Transverse colon (tissue), 4 donors: ENCODE results near the gene CCDC69. TPM values are rescaled to one million over a fixed set of nuclear protein-coding genes. Genes with fewer than 3 reads are reported as not detected.
A peak's percentile ranks its signal among the peaks of the same experiment; 100 is the strongest.

ENCODE experiments used
- DNase-seq: peaks from one replicate; pipeline ENCODE4 v3.0.0-alpha.2; 2019
- H3K27ac ChIP-seq, 4 donors: fragments of 200-600 bp; sonication (generic); 2 replicates each; pipeline ENCODE4 v1.5.1; 2016 to 2018; ENCODE audit warnings: inconsistent platforms in 4 of 4
- H3K27me3 ChIP-seq: fragments of 200-600 bp; sonication (generic); 2 replicates; pipeline ENCODE4 v1.5.1; 2017; ENCODE audit warnings: inconsistent platforms
- H3K36me3 ChIP-seq, 4 donors: fragments of 200-600 bp; sonication (generic); 2 replicates each; pipeline ENCODE4 v1.5.1; 2017 to 2019; ENCODE audit warnings: inconsistent platforms in 4 of 4
- H3K4me1 ChIP-seq, 4 donors: fragments of 200-600 bp; sonication (generic); 2 replicates each; pipeline ENCODE4 v1.5.1; 2017 to 2020; ENCODE audit warnings: inconsistent platforms in 4 of 4
- H3K4me3 ChIP-seq, 4 donors: fragments of 200-600 bp; sonication (generic); 1 replicate in 1 of 4; 2 replicates in 3 of 4; pipeline versions ENCODE4 v1.5.1 to v1.6.1; 2017 to 2019; ENCODE audit warnings: inconsistent platforms in 4 of 4
- H3K9me3 ChIP-seq, 2 donors: fragments of 200-600 bp; sonication (generic); 2 replicates each; pipeline ENCODE4 v1.5.1; 2017 to 2019; ENCODE audit warnings: inconsistent platforms in 2 of 2
- EP300 ChIP-seq: sonication (generic); formaldehyde crosslinking; IDR thresholded peaks from one replicate; pipeline ENCODE4 v1.6.1; 2017; ENCODE audit warnings: antibody characterized with exemption, low read depth
- POLR2A ChIP-seq: fragments of 450-650 bp; IDR thresholded peaks from one replicate; pipeline ENCODE4 v1.6.1; 2016; ENCODE audit warnings: antibody characterized with exemption, mild to moderate bottlenecking, moderate library complexity
- POLR2AphosphoS5 ChIP-seq, 3 donors: sonication (generic); formaldehyde crosslinking; IDR thresholded peaks; one replicate each; pipeline ENCODE4 v1.6.1; 2016; ENCODE audit warnings: antibody characterized with exemption in 3 of 3
- WGBS, 2 donors: methylation state at CpG; one replicate each; pipeline ENCODE4 v1.1.5; 2018; ENCODE audit warnings: low coverage in 1 of 2; 5-methylcytosine and 5-hydroxymethylcytosine counted together
- in situ Hi-C, 4 donors: fragments of 200-750 bp; cut with MboI; loops; one replicate each; pipeline versions ENCODE4 v1.15.0 to v1.15.1; 2017; ENCODE audit warnings: low sequenced_read_pairs in 3 of 4, low pct_ligation_motif_present in 1 of 4, low pct_unique_long_range_greater_than_20kb in 1 of 4
- intact Hi-C: fragments of 100-400 bp; cut with DNase I; formaldehyde crosslinking; loops from one replicate; pipeline ENCODE4 v1.15.1; 2023; ENCODE audit warnings: low total_unique reads
- total RNA-seq, 4 donors: library from RNA; depleted of rRNA; stranded (reverse); fragments of >200 nt; gene quantifications; one replicate each; pipeline ENCODE4 v1.1.0, GENCODE V29; 2016
- TF ChIP-seq, protein P1 (sequence below), 5 experiments: fragments of 200-600 bp in 3 of 5; fragments of 450-650 bp in 2 of 5; sonication (generic) in 3 of 5; IDR thresholded peaks; 1 replicate in 2 of 5; 2 replicates in 3 of 5; pipeline ENCODE4 v1.5.1; 2016 to 2017; ENCODE audit warnings: antibody characterized with exemption in 5 of 5, inconsistent platforms in 3 of 5, mild to moderate bottlenecking in 2 of 5, moderate library complexity in 1 of 5

The CCDC69 gene
- total RNA-seq, 4 donors from 2014 or later = 37.7 to 89.2 (median 62.1) TPM

DNA sequence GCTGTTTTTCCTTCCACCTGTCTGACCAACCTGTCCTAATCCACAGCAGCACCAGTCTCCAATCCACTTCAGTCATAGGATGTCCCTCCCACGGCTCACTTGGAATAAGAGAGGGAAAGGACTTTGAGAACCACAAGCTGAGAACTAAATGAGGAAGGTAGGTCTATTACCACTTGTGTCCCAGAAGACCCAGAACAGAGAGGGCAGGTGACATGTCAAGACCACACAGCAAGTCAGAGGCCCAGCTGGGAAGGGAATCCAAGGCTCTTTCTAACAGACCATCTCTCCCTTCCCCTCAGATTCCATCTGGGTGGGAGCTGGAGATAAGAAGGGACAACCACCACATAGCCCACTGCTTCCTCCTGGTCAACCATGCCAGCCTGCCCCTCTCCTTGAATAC lies 81.0 kb downstream of the CCDC69 start:
- Histone ChIP-seq H3K4me3 (no peak overlapping the region), H3K4me1 (peaks cover 38 to 58% (median 41%) of the 10 kb centered on the region in 4 donors), H3K9me3 (no peaks in the 10 kb centered on the region), H3K36me3 (peaks cover 0 to 9% (median 2%) of the 10 kb centered on the region in 4 donors), H3K27ac (peak overlapping the region in 3 of 4 donors; percentile 42 to 64 (median 51)), H3K27me3 (no peaks in the 10 kb centered on the region)
- DNase-seq = no peak
- TF ChIP-seq POLR2A (no peak), EP300 (no peak), POLR2AphosphoS5 (IDR thresholded peaks at IDR 0.05) (no peak)
- TF ChIP-seq, protein P1, sequence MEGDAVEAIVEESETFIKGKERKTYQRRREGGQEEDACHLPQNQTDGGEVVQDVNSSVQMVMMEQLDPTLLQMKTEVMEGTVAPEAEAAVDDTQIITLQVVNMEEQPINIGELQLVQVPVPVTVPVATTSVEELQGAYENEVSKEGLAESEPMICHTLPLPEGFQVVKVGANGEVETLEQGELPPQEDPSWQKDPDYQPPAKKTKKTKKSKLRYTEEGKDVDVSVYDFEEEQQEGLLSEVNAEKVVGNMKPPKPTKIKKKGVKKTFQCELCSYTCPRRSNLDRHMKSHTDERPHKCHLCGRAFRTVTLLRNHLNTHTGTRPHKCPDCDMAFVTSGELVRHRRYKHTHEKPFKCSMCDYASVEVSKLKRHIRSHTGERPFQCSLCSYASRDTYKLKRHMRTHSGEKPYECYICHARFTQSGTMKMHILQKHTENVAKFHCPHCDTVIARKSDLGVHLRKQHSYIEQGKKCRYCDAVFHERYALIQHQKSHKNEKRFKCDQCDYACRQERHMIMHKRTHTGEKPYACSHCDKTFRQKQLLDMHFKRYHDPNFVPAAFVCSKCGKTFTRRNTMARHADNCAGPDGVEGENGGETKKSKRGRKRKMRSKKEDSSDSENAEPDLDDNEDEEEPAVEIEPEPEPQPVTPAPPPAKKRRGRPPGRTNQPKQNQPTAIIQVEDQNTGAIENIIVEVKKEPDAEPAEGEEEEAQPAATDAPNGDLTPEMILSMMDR (IDR thresholded peaks at IDR 0.05) = no peak
- WGBS, 2 donors = 53% methylated on average over 1 of the region's 1 CpG; no CpG with 5 or more reads in 1 of the 2 donors
- intact Hi-C loops (no loop called here), in situ Hi-C loops (no loop called here)

DNA sequence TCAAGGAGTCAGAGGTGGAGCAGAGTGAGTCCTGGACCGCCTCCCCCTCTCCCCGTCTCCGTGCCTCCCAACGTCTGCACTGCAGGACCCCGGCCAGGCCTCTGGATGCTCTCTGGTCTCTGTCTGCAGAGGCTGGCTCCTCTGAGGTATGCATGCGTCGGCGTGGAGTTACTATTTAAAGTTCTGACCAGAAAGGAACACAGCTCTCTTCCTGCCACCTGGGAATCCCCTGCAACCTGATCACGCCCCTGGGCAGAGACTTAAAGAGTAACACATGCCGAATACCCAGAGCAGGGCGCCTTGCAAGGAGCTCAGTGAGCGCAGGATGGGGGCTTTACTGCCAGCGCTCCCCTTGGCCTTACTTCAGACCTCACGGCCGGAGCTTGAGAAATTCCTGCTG lies 82.4 kb downstream of the CCDC69 start:
- TF ChIP-seq POLR2A (no peak), POLR2AphosphoS5 (IDR thresholded peaks at IDR 0.05) (peak in 2 of 3 donors; percentile 25 to 42)
- Histone ChIP-seq H3K4me1 (peaks cover 38 to 55% (median 41%) of the 10 kb centered on the region in 4 donors), H3K36me3 (peaks cover 0 to 15% (median 4%) of the 10 kb centered on the region in 4 donors), H3K27ac (peak overlapping the region; percentile 20 to 64 (median 55)), H3K4me3 (no peak overlapping the region), H3K9me3 (no peaks in the 10 kb centered on the region), H3K27me3 (no peaks in the 10 kb centered on the region)
- 38 to 64% methylated on average over 5 to 15 of the region's 15 CpGs for WGBS, 2 donors
- in situ Hi-C loops = no loop called here
- peak; percentile 59 for DNase-seq
- intact Hi-C loops = no loop called here

DNA sequence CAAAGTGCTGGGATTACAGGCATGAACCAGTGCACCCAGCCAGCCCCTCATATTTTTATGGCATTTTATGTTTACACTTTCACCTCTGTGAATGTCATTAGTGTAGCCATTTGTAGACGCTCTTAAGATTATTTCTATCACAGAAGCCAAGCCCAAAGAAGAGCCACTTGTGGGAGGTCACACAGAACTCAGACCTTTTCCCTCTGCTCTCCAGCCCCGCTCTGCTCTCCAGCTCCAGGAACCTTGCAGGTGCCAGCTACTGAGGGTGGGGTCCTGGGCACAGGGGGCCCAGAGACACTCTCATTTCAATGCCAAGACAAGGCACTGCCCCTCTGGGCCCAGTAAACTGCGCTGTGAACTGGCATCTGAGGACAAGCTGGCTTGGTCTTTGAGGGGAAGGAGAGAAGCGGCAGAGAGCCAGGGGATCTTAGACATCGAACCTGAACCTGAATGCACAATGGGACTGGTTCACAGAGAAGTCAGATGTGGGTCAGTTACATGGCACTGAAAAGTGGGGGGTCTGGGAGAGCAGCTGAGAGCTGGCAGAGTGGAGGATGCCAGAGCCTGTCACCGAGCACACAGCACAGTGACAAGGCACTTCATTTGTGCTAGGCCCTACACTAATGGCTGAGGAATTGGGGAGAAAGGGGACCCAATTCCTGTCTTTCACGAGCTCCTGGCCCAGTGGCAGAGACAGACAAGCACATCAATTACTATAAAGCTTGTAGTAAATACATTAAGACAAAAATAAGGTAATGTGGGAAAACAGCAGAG lies 83.0 kb downstream of the CCDC69 start:
- Histone ChIP-seq H3K4me1 (peaks cover 34 to 48% (median 39%) of the 10 kb centered on the region in 4 donors), H3K36me3 (peaks cover 0 to 15% (median 4%) of the 10 kb centered on the region in 4 donors), H3K27ac (peak overlapping the region; percentile 20 to 64 (median 55)), H3K27me3 (no peaks in the 10 kb centered on the region), H3K9me3 (no peaks in the 10 kb centered on the region), H3K4me3 (no peak overlapping the region)
- intact Hi-C loops (no loop called here), in situ Hi-C loops (no loop called here)
- DNase-seq = no peak
- WGBS, 2 donors = 17 to 75% methylated on average over 1 to 7 of the region's 7 CpGs
- TF ChIP-seq EP300 = no peak
- TF ChIP-seq POLR2AphosphoS5 (IDR thresholded peaks at IDR 0.05) = no peak
- TF ChIP-seq POLR2A = no peak
- TF ChIP-seq, protein P1 (IDR thresholded peaks at IDR 0.05) = no peak

DNA sequence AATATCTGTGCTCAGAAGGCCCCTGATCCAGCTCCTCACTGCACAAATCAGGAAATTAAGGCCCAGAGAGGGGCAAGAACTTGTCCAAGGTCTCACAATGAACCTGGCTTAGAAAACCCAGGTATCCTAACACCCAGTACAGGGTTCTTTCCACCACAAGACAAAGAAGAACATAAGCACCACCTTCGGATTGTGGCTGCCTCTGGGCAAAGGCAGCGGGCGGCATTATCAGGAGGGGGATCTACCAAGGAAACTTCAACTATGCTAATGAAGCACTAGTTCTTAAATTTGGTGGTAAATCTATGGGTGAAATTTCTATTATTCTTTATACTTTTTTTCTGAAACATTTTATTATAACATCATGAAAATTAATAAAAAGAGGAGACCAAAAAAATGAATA lies 84.2 kb downstream of the CCDC69 start:
- peaks cover 0 to 19% (median 4%) of the 10 kb centered on the region in 4 donors for H3K36me3 ChIP-seq
- in situ Hi-C loops = no loop called here
- no peaks in the 10 kb centered on the region for H3K9me3 ChIP-seq
- no peak overlapping the region for H3K4me3 ChIP-seq
- DNase-seq = no peak
- peaks cover 23 to 36% (median 28%) of the 10 kb centered on the region in 4 donors for H3K4me1 ChIP-seq
- WGBS, 2 donors = 83 to 84% methylated on average over 3 of the region's 3 CpGs
- no peak overlapping the region for H3K27ac ChIP-seq
- H3K27me3 ChIP-seq = no peaks in the 10 kb centered on the region
- TF ChIP-seq POLR2AphosphoS5 (IDR thresholded peaks at IDR 0.05) = no peak
- TF ChIP-seq EP300 = no peak
- TF ChIP-seq, protein P1 (IDR thresholded peaks at IDR 0.05) = no peak
- TF ChIP-seq POLR2A = no peak
- intact Hi-C loops = no loop called here
